Upper lobe of left lung (tissue), 4 donors: Measurements from ENCODE around the gene ADAM19.

Experiments
- CTCF ChIP-seq, 6 experiments: fragments of 450-650 bp in 4 of 6; fragments of 200-600 bp in 2 of 6; sonication (generic) in 2 of 6; IDR thresholded peaks; one replicate each; pipeline ENCODE4 v1.5.1; 2016 to 2019; ENCODE audit warnings: antibody characterized with exemption in 6 of 6
- POLR2A ChIP-seq, 4 donors: fragments of 450-650 bp; IDR thresholded peaks; one replicate each; pipeline ENCODE4 v1.5.1; 2016 to 2017; ENCODE audit warnings: antibody characterized with exemption in 4 of 4, mild to moderate bottlenecking in 2 of 4
- POLR2AphosphoS5 ChIP-seq, 2 donors: sonication (generic); formaldehyde crosslinking; IDR thresholded peaks; one replicate each; pipeline ENCODE4 v1.5.1; 2017; ENCODE audit warnings: antibody characterized with exemption in 2 of 2

- TF ChIP-seq CTCF (IDR thresholded peaks at IDR 0.05) (no peak), POLR2A (IDR thresholded peaks at IDR 0.05) (no peak), POLR2AphosphoS5 (IDR thresholded peaks at IDR 0.05) (no peak)
Observed at GRCh38 chr5:157521704-157522029, 53.9 kb downstream of the ADAM19 start.
